GM21515 (cell line): ENCODE measurements around the gene PRKCB.
"Not testable (repeated sequence)": the region's sequence is repeated elsewhere in the genome, so short reads cannot be mapped to it uniquely, and the experiment has no call there.

Source experiments
- ATAC-seq: cut with Tn5 transposase; IDR thresholded peaks from one replicate; pipeline ENCODE4 v1.9.1; 2021; ENCODE audit not compliant: unreplicated experiment

Gene PRKCB

DNA sequence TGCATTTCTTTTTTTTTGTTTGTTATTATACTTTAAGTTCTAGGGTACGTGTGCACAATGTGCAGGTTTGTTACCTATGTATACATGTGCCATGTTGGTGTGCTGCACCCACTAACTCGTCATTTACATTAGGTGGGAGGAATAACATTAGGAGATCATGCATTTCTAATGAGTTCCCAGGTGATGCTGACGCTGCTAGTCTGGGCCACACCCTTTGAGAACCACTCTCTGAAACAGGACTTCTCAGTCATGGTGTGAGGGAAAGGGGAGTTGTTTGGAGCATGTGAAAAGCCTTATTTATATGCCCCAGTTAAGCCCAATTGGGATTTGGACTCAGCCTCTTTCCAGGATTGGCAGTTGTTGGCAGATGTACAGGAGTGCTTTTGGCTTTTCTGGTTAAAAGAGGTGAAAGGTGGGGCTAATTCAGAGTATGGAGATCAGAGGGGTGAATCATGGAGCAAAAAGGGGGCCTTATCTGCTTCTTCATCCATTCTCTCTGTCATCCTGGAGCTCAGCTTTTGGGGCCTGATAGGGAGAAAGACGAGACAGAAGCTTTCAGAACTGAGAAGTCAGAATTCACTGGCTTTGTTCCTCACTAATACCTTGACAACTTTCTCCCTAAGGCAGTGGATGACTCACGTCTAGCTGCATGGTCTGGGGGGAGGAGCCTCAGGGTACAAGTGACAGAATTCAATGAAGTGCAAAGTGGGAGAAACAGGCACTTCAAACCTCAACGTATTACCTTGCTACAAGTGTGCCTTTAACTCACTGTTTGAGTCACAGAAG is 240.3 kb downstream of the PRKCB start:
- no peak for ATAC-seq

DNA sequence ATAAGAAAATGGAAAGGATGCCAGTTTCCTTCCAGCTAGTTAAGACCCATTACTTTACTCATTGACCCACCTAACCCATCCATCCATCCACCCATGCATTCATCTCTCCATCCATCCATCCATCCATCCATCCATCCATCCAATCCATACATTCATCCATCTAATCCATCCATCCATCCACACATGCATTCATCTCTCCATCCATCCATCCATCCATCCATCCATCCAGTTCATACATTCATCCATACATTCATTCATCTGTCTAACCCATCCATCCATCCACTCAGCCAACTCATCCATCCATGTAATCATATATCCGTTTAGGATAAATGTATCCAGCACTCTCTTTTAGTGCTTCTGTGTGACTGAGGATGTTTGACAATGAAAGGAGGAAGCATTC is 241.5 kb downstream of the PRKCB start:
- no peak for ATAC-seq

DNA sequence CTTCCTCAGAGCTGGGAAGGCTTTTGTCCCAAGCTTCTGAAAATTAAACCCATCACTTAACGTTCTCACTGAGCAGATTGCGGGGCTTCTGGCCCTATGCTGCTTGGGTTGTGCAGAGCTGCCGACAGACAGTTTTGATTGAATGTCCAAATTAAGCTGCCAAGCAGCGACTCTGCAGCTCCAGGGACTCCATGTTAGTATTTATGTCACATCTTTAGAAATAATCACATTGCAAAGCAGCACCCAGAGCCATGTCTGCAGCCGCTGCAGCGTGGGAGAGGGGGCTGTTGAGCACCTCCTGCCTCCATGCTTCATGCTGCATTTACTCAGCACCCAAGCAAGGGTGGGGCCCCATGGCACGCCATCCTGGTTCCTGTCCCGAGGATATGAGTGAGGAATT is 242.2 kb downstream of the PRKCB start:
- no peak for ATAC-seq

DNA sequence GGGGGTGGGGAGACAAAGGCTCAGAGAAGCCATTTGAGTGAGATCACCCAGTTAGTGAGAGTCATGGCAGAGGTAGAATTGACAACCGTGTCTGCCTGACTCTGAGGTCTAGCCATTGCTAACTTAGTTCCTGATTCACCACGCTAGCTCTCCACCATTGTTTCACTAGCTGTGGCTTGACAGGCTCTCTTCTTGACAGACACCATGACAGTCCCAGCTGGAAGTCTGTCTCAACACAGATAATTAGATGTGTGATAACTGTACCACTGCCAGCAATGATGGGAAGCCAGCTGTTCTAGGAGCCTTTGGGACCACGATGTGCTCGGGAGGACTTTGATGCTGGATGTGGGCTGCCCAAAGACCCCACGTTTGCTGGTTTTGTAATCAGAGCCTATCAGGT is 249.9 kb downstream of the PRKCB start:
- no peak for ATAC-seq

DNA sequence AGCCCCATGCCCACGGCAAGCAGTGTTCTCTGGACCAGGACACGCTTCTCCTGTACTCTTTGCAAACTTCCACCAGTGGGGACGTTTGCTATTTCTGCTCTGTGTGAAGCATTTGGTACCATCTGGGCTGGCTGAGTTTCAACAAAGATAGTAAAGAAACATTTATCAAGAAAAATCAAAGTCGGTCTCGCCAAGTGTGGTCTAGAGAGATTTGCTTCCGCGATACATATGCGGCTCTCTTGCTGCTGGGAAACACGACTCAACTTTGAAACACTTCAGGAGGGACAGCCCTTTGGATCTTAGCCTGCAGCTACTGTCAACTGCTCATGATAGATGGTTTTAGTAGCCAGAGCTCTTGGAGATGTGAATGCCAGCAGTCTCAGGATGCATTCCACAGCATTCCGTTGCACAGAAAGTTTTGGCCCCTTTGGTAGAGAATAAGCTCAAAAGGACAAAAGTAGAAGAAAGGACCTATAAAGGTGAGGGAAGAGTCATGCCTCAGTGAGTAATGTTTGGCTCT is 252.2 kb downstream of the PRKCB start:
- ATAC-seq = no peak

DNA sequence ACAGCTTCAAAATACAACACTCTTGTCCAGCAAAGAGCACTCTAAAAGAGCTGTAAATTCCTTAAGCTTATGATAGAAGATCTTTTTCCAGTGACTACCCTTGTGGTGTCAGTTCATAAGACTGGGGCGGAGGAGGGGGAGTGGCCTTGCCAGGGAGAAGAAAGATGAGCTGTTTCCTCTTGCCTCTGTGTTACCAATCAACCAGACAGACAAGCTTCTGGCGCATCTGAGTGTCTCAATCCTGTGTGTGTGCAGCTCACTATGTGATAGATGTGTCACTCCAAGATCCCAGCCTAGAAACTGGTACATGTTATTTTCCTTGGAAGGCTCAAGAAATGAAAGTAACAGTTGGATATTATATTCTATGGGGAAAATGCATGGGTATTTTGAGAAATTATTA is 253.0 kb downstream of the PRKCB start:
- ATAC-seq = no peak

DNA sequence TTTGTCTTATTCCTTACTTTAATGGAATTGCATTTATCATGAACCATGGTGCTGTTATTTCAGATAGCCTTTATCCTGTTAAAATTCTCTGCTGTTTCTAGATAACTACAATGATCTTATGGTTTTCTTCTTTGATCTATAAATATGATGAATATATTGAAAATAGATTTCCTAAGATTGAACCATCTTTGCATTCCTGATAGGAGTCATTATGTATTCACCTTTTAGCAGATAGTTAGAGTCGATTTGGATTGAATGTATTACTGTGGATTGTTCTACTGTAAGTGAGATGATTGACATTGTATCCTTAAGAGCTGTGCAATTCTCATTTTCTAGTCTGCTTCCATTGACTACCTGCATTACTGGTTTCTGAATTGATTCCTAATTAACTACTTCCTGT is 255.3 kb downstream of the PRKCB start:
- no peak for ATAC-seq

DNA sequence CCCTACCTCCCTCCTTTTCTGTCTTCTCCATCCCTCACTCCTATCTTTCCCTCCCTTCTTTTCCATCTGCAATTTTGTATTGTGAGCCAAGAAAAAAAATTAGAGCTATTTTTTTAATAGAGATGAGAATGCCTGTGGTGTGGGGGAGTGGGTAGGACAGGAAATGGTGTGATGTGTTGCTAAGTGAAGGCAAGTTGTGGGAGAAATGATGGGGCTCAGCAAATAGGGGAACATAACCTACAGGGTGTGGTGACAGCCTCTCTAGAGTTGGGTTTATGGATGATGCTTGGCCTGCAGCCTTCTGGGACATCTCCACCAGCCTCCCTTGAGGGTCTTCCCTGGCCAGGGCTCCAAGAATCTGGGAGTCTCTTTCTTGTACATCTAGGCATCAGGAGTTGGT is 257.3 kb downstream of the PRKCB start:
- no peak for ATAC-seq

DNA sequence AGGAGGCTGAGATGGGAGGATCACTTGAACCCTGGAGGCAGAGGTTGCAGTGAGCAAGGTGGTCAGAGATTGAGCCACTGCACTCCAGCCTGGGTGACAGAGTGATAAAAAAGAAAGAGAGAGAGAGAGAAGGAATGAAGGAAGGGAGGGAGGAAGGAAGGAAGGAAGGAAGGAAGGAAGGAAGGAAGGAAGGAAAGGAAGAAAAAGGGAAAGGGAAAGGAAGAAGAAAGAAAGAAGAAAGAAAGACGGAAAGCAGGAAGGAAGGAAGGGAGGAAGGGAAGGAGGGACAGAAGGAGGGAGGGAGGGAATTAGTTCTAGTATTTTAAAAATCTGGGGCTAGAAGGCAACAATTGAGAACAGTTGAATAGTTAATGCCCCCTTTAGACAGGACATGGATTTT is 258.9 kb downstream of the PRKCB start:
- no peak for ATAC-seq

DNA sequence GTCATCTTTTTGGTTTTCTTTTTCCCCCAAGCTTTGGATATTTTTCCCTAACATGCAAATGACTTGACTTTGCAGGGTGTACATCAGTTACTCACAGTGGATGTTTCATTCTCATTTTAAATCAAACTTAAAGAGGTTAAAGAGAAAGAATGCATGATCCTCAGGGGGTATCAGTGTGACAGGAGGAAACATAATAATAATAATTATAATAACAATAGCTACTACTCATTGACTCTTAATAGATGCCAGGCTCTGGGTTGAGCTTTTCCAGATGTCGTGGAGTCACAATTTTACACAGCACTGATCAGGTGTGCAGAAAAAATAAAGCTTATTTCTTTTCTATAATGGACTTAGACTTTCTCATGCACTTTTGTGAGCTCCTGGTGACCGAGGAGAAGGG is 263.1 kb downstream of the PRKCB start:
- ATAC-seq = no peak

DNA sequence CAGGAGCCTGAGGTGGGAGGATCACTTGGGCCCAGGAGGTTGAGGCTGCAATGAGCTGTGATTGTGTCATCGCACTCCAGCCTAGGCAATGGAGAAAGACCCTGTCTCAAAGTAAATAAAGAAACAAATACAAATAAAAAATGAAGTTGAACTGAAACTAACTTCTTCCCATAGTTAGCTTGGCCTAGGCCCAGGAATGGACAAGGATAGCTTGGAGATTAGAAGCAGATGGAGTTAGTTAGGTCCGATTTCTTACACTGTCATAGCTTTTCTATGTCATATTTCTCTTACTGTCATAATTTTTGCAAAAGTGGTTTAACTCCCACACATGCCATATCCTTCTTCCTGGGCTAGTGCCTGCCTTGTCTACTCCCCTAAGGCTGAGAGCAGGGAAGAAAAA is 265.6 kb downstream of the PRKCB start:
- ATAC-seq = no peak

DNA sequence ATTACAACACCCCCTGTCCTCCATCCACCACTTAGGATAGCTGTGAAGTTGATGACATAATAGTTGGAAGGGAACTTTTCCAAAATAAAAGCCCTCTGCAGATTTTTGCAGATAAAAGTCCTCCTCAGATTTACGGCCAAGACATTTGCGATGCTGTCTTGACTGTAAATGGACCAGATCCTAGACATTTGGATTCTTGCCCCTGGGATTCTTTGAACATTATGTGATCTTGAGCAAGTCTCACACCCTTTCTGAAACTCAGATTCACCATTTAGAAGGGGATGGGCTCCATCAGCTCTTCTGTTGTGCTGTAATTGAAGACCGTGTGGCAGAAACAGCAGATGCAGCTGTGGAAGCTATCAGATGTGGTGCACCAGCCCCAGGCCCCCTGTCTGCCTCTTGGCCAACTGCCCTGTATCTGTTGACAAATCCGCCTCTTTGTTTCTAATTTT is 266.5 kb downstream of the PRKCB start:
- no peak for ATAC-seq

DNA sequence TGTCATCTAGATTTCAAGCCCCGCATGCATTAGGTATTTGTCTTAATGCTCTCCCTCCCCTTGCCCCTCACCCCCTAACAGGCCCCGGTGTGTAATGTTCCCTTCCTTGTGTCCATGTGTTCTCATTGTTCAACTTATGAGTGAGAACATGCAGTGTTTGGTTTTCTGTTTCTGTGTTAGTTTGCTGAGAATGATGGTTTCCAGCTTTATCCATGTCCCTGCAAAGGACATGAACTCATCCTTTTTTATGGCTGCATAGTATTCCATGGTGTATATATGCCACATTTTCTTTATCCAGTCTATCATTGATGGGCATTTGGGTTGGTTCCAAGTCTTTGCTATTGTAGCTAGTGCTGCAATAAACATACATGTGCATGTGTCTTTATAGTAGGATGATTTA is 269.7 kb downstream of the PRKCB start:
- not testable (repeated sequence) for ATAC-seq

DNA sequence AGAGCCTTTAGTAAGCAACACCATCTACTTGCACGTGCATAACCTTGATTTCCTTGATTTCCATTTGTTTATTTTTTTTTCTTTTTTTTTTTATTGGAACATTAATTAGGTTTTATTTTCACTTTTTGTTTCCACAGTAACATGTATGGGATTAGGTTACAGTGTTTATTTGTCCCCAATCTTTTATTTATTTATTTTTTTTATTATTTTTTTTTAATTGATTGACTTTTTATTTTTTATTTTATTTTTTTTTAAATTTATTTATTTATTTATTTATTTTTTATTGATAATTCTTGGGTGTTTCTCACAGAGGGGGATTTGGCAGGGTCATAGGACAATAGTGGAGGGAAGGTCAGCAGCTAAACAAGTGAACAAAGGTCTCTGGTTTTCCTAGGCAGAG is 272.3 kb downstream of the PRKCB start:
- ATAC-seq = not testable (repeated sequence)

DNA sequence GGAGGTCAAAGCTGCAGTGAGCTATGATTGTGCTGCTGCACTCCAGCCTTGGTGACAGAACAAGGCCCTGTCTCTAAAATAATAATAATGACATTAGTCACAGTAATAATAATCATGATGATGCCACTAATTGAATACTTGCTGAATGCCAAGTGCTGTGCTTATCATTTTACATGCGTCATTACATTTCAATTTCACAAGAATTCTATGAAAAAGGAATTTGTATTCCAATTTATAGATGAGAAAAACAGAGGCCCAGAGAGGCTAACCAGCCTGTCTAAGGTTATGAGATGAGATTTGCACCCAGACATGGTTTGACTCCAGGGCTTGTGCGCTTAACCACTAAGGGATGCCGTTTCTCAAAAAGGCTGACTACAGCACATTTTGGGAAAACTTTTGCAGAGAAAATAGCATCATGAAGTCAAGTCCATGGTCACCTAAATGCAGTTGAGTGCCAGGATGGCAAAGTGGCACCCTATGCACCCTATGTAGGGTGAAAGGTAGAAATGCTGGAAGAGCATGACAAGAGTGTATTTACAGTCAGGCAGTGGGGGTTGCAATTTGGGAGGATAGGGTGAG is 276.0 kb downstream of the PRKCB start:
- ATAC-seq = no peak

DNA sequence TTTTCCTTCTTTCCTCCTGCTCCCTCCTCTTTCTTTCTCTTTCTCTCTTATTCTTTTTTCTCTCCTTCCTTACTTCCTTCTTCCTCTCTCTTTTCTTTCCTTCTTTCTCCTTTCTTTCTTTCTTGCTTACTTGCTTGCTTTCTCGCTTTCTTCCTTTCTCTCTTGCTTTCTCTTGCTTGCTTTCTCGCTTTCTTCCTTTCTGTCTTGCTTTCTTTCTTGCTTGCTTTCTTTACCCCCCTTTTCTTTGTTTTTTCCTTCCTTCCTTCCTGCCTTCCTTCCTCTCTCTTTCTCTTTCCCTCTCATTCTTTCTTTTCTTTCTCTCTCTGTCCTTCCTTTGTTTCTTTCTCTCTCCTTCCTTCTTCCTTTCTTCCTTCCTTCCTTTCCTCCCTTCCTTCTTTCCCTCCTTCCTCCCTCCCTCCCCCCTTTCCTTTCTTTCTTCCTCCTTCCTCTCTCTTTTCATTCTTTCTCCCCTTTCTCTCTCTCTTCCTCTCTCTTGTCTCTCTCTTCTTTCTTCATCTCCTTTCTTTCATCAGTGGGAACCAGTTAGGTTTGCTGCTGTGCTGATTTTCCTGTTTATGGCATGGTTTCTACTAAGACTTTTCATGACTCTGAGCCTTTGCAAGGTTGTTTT is 277.4 kb downstream of the PRKCB start:
- no peak for ATAC-seq

DNA sequence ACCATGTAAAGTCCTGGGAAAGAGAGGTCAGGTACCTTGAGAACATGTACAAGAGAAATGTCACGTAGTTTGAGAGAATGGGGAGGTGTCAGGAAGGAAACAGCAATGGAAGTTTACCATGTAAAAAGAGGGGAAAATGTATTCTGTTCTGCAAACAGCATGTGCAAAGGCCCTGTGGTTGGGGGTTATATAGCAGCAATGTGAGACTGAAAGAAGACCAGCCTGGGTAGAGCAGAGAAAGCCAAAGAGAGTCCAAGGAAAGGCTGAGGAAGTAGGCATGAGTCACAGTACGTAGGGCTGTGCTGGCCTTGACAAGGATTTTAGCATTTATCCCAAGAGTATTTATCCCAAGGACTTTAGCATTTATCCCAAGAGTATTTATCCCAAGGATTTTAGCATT is 279.1 kb downstream of the PRKCB start:
- ATAC-seq = no peak

DNA sequence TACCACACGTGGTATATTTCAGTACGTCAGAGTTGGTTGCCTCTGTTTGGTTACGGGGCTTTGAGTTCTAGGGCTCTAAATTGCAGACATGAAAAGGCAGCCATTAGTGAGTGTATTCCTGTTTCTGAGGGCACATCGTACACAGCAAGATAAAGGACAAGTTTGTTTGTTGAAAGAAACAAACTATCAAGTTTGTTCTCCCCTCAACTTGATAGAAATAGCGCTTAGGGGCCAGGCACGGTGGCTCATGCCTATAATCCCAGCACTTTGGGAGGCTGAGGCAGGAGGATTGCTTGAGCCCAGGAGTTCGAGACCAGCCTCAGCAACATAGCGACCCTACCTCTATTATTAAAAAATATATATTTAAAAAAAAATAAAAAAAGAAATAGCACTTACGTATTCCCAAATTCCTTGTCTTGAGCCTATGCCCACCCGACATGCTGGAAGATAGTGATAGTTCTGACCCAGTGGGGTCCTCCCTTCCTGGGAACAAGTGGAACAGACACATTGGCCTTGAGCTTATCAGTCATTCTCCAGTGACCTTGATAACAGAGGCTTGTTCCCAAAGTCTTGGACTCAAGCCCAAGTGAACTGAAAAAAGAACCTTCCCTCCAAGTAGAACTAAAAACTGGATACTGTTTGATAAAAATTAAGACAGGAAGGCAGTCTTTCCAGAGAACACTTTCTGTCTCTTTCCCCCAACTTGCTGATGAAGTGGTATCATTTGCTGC is 280.4 kb downstream of the PRKCB start:
- ATAC-seq = no peak

DNA sequence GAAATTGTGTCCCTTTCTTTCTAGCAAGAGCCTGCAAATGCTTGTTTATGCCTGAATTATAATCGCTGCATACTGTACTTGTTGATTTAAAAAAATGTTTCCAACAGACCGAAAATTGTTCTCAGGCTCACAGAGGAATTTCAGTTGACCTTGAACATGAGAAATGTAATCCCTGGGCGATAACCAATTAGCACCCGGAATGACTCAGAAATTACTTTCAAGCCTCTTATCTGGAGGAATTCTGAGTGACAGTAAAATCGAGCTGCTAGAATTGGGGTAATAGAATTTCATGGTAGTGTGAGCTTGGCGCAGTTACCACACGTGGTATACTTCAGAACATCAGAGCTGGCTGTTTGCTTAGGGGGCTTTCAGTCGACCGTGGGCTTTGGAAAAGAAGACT is 281.2 kb downstream of the PRKCB start:
- ATAC-seq = no peak

DNA sequence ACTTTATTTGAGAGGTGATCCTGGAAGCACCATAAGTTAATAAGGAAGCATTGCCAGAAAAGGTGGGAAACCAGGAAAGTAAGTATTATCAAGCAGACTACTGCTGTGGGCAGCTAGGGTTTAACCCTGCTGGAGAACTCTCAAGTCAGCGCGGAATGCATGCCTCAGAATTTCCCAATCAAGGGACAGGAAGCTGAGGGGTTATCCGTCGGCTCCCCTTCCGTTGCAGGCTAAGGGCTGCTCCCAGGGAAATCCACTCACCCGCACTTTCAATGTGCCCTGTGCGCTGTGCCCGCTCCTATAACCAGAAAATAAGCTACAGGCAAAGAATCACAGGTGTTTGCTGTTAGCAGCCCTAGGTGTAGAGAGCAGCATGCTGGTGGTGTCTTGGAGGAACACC is 281.9 kb downstream of the PRKCB start:
- no peak for ATAC-seq

DNA sequence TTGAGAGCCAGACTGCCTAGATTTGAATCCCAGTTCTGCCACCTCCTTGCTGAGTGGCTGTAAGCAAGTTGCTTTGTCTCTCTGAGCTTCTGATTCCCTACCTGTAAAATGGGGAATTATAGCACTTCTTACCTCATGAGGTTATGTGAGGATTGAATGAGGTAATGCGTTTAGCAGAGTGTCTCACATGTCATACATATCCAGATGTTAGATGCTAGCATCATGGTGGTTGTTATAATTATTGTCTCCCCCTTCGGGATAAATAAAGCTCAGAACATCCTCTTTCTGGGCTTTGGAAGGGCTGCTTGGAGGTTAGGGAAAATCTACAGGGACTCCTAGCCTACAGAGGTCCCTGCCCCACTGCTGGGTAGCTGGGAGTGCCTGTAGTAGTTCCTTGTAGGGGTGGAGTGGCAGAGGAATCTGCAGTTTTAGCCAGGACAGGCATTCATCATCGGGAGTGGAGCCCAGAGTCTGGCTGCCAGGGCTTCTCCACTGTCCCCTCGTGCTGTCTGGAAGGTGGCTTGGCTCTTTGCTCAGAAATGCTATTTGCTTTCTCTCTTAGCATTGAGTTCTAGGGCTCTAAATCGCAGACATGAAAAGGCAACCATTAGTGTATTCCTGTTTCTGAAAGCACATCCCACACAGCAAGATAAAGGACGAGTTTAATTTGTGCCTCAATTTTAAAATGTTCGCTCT is 282.5 kb downstream of the PRKCB start:
- ATAC-seq = no peak
